MM.1S (cell line): ENCODE results near the gene APOBEC3B.

Experiments
- DNase-seq: peaks from one replicate; pipeline ENCODE4 v3.0.0-alpha.2; 2015
- H2AFZ ChIP-seq: fragments of 300-600 bp; sonication (generic); 2 replicates; pipeline ENCODE4 v1.6.0; 2016; ENCODE audit warnings: antibody characterized with exemption, low read length
- H3F3A ChIP-seq: fragments of 300-600 bp; sonication (generic); 2 replicates; pipeline ENCODE4 v1.6.1; 2016; ENCODE audit warnings: mild to moderate bottlenecking, antibody characterized with exemption, low read length, moderate library complexity, mixed read lengths; ENCODE audit not compliant: insufficient read depth
- H3K27ac ChIP-seq: fragments of 300-600 bp; sonication (generic); 2 replicates; pipeline ENCODE4 v1.5.1; 2016; ENCODE audit warnings: mild to moderate bottlenecking, low read length
- H3K27me3 ChIP-seq: fragments of 300-600 bp; sonication (generic); replicated peaks from 2 replicates; pipeline ENCODE4 v1.6.0; 2016; ENCODE audit warnings: low read length; ENCODE audit not compliant: insufficient read depth
- H3K36me3 ChIP-seq: fragments of 300-600 bp; sonication (generic); replicated peaks from 2 replicates; pipeline ENCODE4 v1.6.1; 2016; ENCODE audit warnings: mild to moderate bottlenecking, low read length, mixed read lengths; ENCODE audit not compliant: insufficient read depth
- H3K4me1 ChIP-seq: fragments of 300-600 bp; sonication (generic); 2 replicates; pipeline ENCODE4 v1.6.1; 2016; ENCODE audit warnings: low read length, mixed read lengths
- H3K4me2 ChIP-seq: fragments of 300-600 bp; sonication (generic); 2 replicates; pipeline ENCODE4 v1.6.0; 2016; ENCODE audit warnings: low read depth, low read length
- H3K4me3 ChIP-seq: fragments of 300-600 bp; sonication (generic); 2 replicates; pipeline ENCODE4 v1.5.1; 2016; ENCODE audit warnings: low read length, mixed read lengths
- H3K79me2 ChIP-seq: fragments of 300-600 bp; sonication (generic); 2 replicates; pipeline ENCODE4 v1.6.1; 2016; ENCODE audit warnings: mixed run types, low read length, mixed read lengths
- H3K9ac ChIP-seq: fragments of 300-600 bp; sonication (generic); 2 replicates; pipeline ENCODE4 v1.6.1; 2016; ENCODE audit warnings: low read length, mixed read lengths
- H3K9me2 ChIP-seq: fragments of 300-600 bp; sonication (generic); replicated peaks from 2 replicates; pipeline ENCODE4 v1.6.1; 2016; ENCODE audit warnings: mild to moderate bottlenecking, low read length, mixed read lengths; ENCODE audit not compliant: insufficient read depth
- H3K9me3 ChIP-seq: fragments of 300-600 bp; sonication (generic); replicated peaks from 2 replicates; pipeline ENCODE4 v1.6.1; 2016; ENCODE audit warnings: mild to moderate bottlenecking, low read length, mixed read lengths; ENCODE audit not compliant: insufficient read depth
- H4K20me1 ChIP-seq: fragments of 300-600 bp; sonication (generic); 2 replicates; pipeline ENCODE4 v1.6.1; 2016; ENCODE audit warnings: mild to moderate bottlenecking, low read length, moderate library complexity, mixed read lengths; ENCODE audit not compliant: insufficient read depth
- EZH2 ChIP-seq: fragments of 300-600 bp; sonication (generic); optimal IDR thresholded peaks from 2 replicates; pipeline ENCODE3; 2017; ENCODE audit warnings: low read depth, mild to moderate bottlenecking, antibody characterized with exemption, low read length, mixed read lengths
- EZH2phosphoT487 ChIP-seq: fragments of 300-600 bp; sonication (generic); IDR thresholded peaks from 2 replicates; pipeline ENCODE4 v1.6.1; 2018; ENCODE audit warnings: antibody characterized with exemption, low read length
- TF ChIP-seq, protein P1 (sequence below): fragments of 300-600 bp; sonication (generic); IDR thresholded peaks from 2 replicates; pipeline ENCODE4 v1.5.1; 2016; ENCODE audit warnings: antibody characterized with exemption, low read length, mixed read lengths

The APOBEC3B gene

DNA sequence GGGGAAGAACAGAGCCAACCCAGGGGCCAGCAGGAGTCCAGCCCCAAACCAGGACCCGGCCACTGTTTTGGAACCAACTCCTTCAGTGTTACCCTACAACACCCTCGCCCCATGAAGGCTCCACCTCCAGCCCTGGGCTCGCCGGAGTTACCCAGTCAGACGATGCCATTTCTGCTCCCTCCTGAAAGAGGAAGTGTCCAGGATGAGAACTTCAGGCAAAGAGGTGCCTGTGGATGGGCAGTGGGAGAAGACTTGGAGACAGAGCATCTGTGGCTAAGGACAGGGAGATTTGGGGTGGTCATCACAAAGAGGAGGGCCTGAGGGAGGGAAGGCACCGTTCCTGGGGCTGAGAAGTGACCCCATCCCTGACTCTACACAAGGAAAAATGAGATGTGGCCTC is 14.0 kb downstream of the APOBEC3B start:
- Histone ChIP-seq H3K4me1 (no peaks in the 10 kb centered on the region), H3K36me3 (no peaks in the 10 kb centered on the region), H3K27me3 (no peaks in the 10 kb centered on the region), H3K9ac (no peak overlapping the region), H3F3A (0 out of 2 replicates have a peak, but pooled peaks cover 2% of the 10 kb centered on the region), H3K4me2 (no peak overlapping the region), H2AFZ (no peak overlapping the region), H3K79me2 (no peaks in the 10 kb centered on the region), H3K9me2 (no peaks in the 10 kb centered on the region), H3K9me3 (no peaks in the 10 kb centered on the region), H3K27ac (no peak overlapping the region), H4K20me1 (no peaks in the 10 kb centered on the region), H3K4me3 (no peak overlapping the region)
- TF ChIP-seq, protein P1, sequence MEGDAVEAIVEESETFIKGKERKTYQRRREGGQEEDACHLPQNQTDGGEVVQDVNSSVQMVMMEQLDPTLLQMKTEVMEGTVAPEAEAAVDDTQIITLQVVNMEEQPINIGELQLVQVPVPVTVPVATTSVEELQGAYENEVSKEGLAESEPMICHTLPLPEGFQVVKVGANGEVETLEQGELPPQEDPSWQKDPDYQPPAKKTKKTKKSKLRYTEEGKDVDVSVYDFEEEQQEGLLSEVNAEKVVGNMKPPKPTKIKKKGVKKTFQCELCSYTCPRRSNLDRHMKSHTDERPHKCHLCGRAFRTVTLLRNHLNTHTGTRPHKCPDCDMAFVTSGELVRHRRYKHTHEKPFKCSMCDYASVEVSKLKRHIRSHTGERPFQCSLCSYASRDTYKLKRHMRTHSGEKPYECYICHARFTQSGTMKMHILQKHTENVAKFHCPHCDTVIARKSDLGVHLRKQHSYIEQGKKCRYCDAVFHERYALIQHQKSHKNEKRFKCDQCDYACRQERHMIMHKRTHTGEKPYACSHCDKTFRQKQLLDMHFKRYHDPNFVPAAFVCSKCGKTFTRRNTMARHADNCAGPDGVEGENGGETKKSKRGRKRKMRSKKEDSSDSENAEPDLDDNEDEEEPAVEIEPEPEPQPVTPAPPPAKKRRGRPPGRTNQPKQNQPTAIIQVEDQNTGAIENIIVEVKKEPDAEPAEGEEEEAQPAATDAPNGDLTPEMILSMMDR, result no peak
- TF ChIP-seq EZH2 (no peak), EZH2phosphoT487 (no peak)
- DNase-seq, result no peak

DNA sequence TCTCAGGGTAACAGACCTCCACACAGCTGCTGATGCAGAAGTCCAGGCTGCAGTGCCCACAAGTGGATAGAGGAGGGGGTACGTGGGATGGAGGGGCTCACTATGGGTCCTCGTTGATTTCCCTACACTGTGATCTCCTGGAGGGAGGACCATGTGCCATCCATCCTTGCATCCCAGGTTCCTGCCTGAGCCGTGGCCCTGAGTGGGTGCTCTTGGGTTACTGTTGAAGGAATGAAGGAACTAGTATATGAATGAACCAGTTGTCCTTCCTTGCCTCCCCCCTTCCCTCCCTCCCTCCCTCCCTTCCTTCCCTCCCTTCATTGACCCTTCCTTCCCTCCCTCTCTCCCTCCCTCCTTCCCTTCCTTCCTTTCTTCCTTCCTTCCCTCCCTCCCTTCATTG is 15.4 kb downstream of the APOBEC3B start:
- no peak for DNase-seq
- TF ChIP-seq EZH2 (no peak), EZH2phosphoT487 (no peak)
- TF ChIP-seq, protein P1, result no peak
- Histone ChIP-seq H3K36me3 (no peaks in the 10 kb centered on the region), H3K4me1 (peaks cover under 1% of the 10 kb centered on the region; the same call in 1 of the 2 replicates), H3F3A (0 out of 2 replicates have a peak, but pooled peaks cover 3% of the 10 kb centered on the region), H2AFZ (no peak overlapping the region), H3K9me3 (no peaks in the 10 kb centered on the region), H4K20me1 (no peaks in the 10 kb centered on the region), H3K79me2 (no peaks in the 10 kb centered on the region), H3K4me3 (no peak overlapping the region), H3K4me2 (no peak overlapping the region), H3K27ac (no peak overlapping the region), H3K27me3 (no peaks in the 10 kb centered on the region), H3K9me2 (no peaks in the 10 kb centered on the region), H3K9ac (no peak overlapping the region)

DNA sequence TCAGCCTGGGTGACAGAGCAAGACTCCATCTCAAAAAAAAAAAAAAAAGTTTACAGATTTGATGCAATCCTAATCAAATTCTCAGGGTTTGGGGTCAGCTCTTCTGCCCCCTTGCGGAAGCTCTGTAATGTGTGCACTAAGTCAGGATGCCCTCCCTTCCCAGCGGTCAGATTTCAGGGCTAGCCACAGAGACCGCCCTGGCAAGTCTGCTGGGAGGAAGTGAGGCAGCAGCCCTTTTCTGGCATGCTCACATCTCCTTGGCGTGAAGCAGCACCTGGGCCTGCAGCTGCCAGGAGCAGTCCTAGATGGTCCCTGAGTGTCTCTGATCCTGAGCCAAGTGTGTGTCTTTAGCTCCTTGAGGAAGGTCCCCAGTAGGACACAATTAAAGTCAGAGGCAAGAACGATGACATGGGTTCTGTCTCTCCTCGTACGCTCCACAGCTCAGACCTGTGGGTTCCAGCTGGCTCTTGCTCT is 21.1 kb downstream of the APOBEC3B start:
- Histone ChIP-seq H3K36me3 (no peaks in the 10 kb centered on the region), H3K27me3 (no peaks in the 10 kb centered on the region), H3K79me2 (no peaks in the 10 kb centered on the region), H3K4me2 (peak overlapping the region; percentile 40; the same call in 1 of the 2 replicates), H3K9me3 (no peaks in the 10 kb centered on the region), H3K27ac (peak overlapping the region; percentile 66), H3K9me2 (no peaks in the 10 kb centered on the region), H4K20me1 (no peaks in the 10 kb centered on the region), H3K9ac (peak overlapping the region; percentile 24; the same call in 1 of the 2 replicates), H3K4me1 (peaks cover 13% of the 10 kb centered on the region), H3K4me3 (no peak overlapping the region), H3F3A (peaks cover 12% of the 10 kb centered on the region), H2AFZ (peak overlapping the region; percentile 74)
- peak; percentile 92 for DNase-seq
- no peak for TF ChIP-seq EZH2phosphoT487
- TF ChIP-seq, protein P1, result peak; percentile 77
